Activated T-cell treated with anti-CD3 and anti-CD28 coated beads, Interleukin-2, amount 50 U/mL, for 4 hours (primary cell): Measurements from ENCODE around the gene B3GALNT1. TPM values are rescaled to one million over a fixed set of nuclear protein-coding genes. Genes with fewer than 3 reads are reported as not detected.

Experiments
- ATAC-seq, 2 donors: fragments of 200-7000 bp; cut with Tn5 transposase; one replicate each; pipeline ENCODE4 v1.10.0; 2021
- DNase-seq: peaks from one replicate; pipeline ENCODE4 v3.0.0-alpha.2; 2020
- H3K27me3 Mint-ChIP-seq: one replicate; pipeline ENCODE4 v1.8.0; 2021; ENCODE audit warnings: low read depth, mixed read lengths
- H3K36me3 Mint-ChIP-seq: one replicate; pipeline ENCODE4 v1.8.0; 2022; ENCODE audit warnings: mixed read lengths; ENCODE audit not compliant: insufficient read depth
- H3K4me1 Mint-ChIP-seq: one replicate; pipeline ENCODE4 v1.8.0; 2021; ENCODE audit warnings: low read depth, mixed read lengths
- H3K4me3 Mint-ChIP-seq: one replicate; pipeline ENCODE4 v1.8.0; 2021; ENCODE audit warnings: mild to moderate bottlenecking, moderate library complexity, mixed read lengths
- H3K9me3 Mint-ChIP-seq: one replicate; pipeline ENCODE4 v1.8.0; 2021; ENCODE audit warnings: mixed read lengths
- total RNA-seq, 3 donors: library from RNA; stranded (reverse); gene quantifications; one replicate each; pipeline ENCODE4 v1.2.1, GENCODE V29; 2021

B3GALNT1 gene
- 1 to 10 TPM; 1.3 to 2.4 (median 2.4) TPM for total RNA-seq

GRCh38 chr3:161104561-161105551 lies at the start of gene B3GALNT1:
B3GALNT1 (minus strand) TSS chr3:161105349; CDS start chr3:161086754, 18,595 bp downstream.
- peaks cover 6% of the 10 kb centered on the region for H3K4me1 Mint-ChIP-seq
- peaks cover 25% of the 10 kb centered on the region for H3K27me3 Mint-ChIP-seq
- peak; percentile 65 to 72 for ATAC-seq
- no peaks in the 10 kb centered on the region for H3K9me3 Mint-ChIP-seq
- H3K4me3 Mint-ChIP-seq: peak within 1 kb of the TSS; percentile 62
- DNase-seq: no peak
- H3K36me3 Mint-ChIP-seq: no peaks in the 10 kb centered on the region

GRCh38 chr3:161153480-161153879 lies 48.3 kb upstream of the B3GALNT1 start:
- H3K27me3 Mint-ChIP-seq: no peaks in the 10 kb centered on the region

GRCh38 chr3:161150001-161150525 lies 44.9 kb upstream of the B3GALNT1 start:
- ATAC-seq: no peak
- H3K36me3 Mint-ChIP-seq: no peaks in the 10 kb centered on the region
- no peak overlapping the region for H3K4me3 Mint-ChIP-seq
- H3K9me3 Mint-ChIP-seq: no peaks in the 10 kb centered on the region
- no peak for DNase-seq
- no peaks in the 10 kb centered on the region for H3K4me1 Mint-ChIP-seq
- H3K27me3 Mint-ChIP-seq: no peaks in the 10 kb centered on the region

More at GRCh38 chr3:161153480-161153879, 48.3 kb upstream of the B3GALNT1 start:
- Mint-ChIP-seq H3K36me3 (no peaks in the 10 kb centered on the region), H3K4me1 (no peaks in the 10 kb centered on the region), H3K9me3 (no peaks in the 10 kb centered on the region), H3K4me3 (no peak overlapping the region)
- DNase-seq: no peak
- ATAC-seq: no peak

DNA sequence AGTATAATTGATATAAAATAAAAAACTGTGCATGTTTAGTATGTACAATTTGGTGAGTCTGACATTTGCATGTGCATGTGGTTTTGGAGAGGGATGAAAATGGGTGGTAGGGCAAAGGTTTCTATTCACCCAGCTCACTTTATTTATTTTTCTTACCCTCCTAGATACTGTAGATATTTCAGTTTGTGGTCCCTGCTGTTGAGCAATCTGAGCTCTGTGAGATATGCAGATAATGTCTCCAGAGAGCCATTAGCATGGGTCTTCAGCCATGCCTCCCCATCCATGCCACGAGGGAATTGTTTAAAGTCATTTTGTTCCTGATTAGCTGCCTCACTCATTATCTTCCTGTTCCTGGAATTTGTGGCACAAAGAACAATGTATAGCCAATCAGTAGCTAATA lies 44.4 kb upstream of the B3GALNT1 start:
- Mint-ChIP-seq H3K9me3 (no peaks in the 10 kb centered on the region), H3K4me1 (no peaks in the 10 kb centered on the region), H3K4me3 (no peak overlapping the region), H3K27me3 (no peaks in the 10 kb centered on the region), H3K36me3 (no peaks in the 10 kb centered on the region)
- ATAC-seq: no peak
- no peak for DNase-seq

DNA sequence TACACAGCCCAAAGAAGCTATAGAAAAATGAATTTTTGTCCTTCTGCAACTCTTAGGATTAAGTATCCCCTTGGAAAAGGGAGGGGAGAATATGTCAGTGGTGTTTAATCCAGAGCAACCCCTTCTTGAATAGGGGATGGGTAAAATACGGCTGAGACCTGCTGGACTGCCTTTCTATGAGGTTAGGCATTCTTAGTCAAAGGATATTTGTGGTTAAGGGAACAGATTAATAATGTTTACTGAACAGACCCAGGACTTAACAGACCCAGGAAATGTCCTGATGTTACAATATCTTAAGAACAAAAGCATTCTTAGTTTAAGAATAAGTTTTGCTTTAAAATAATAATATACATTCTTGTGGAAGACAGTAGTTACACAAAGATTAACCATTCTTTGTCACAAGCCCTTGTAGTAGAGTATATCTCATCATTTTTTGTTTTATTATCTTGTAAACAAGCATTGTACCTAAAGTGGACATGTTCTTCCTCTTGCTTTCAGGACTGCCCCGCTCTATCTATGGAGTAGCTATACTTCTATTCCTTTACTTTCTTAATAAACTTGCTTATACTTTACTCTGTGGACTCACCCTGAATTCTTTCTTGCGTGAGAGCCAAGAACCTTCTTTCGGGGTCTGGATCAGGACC lies 43.8 kb upstream of the B3GALNT1 start:
- ATAC-seq (no peak), DNase-seq (no peak)
- Mint-ChIP-seq H3K36me3 (no peaks in the 10 kb centered on the region), H3K27me3 (no peaks in the 10 kb centered on the region), H3K9me3 (no peaks in the 10 kb centered on the region), H3K4me3 (no peak overlapping the region), H3K4me1 (no peaks in the 10 kb centered on the region)

GRCh38 chr3:161142486-161142885 lies 37.3 kb upstream of the B3GALNT1 start:
- Mint-ChIP-seq H3K4me3 (no peak overlapping the region), H3K27me3 (peaks cover 4% of the 10 kb centered on the region), H3K36me3 (no peaks in the 10 kb centered on the region), H3K9me3 (peaks cover 3% of the 10 kb centered on the region), H3K4me1 (no peaks in the 10 kb centered on the region)
- DNase-seq (no peak), ATAC-seq (no peak)

- Mint-ChIP-seq H3K4me1 (no peaks in the 10 kb centered on the region), H3K4me3 (no peak overlapping the region), H3K9me3 (peaks cover 3% of the 10 kb centered on the region), H3K36me3 (no peaks in the 10 kb centered on the region), H3K27me3 (peaks cover 4% of the 10 kb centered on the region)
- ATAC-seq (no peak), DNase-seq (no peak)
Measured at GRCh38 chr3:161139686-161140085, 34.5 kb upstream of the B3GALNT1 start.

- no peak for ATAC-seq
- Mint-ChIP-seq H3K36me3 (no peaks in the 10 kb centered on the region), H3K27me3 (peaks cover 4% of the 10 kb centered on the region), H3K4me3 (no peak overlapping the region), H3K4me1 (no peaks in the 10 kb centered on the region), H3K9me3 (peaks cover 3% of the 10 kb centered on the region)
- DNase-seq: no peak
Measured at GRCh38 chr3:161137260-161137659, 32.1 kb upstream of the B3GALNT1 start.

DNA sequence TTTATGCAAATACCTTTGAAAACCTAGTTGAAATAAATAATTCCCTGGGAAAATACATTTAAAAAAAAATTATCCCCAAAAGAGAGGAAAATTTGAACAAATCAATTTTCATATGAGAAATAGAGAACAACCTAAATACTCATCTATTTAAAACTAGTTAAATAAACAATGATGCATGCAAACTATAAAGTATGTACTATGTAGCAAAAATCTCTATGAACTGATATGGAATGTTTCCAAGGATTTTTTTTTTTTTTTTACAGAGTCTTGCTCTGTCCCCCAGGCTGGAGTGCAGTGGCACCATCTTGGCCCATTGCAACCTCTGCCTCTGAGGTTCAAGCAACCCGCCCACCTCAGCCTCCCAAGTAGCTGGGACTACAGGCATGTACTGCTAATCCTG lies 27.2 kb upstream of the B3GALNT1 start:
- H3K27me3 Mint-ChIP-seq: no peaks in the 10 kb centered on the region
- no peaks in the 10 kb centered on the region for H3K36me3 Mint-ChIP-seq
- H3K4me3 Mint-ChIP-seq: no peak overlapping the region
- no peak for DNase-seq
- no peaks in the 10 kb centered on the region for H3K9me3 Mint-ChIP-seq
- no peak for ATAC-seq
- no peaks in the 10 kb centered on the region for H3K4me1 Mint-ChIP-seq

DNA sequence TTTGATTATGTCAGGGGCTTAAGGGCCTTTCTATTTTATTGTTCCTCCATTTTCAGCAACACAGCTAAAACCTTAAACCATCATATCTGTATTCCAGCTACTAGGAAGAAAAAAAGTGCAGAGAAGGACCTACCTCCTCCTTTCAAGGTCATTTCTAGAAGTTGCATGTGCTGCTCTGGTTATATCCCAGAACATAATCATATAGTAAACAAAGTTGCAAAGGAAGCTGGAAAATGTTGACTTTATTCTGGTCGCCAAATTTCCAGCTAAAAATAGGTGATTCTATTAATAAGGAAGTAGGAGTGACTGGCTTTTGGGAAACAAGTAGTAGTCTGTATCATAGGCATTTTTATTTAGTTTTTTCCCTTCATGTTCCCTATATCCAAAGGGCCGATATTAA lies 21.3 kb upstream of the B3GALNT1 start:
- Mint-ChIP-seq H3K9me3 (peaks cover 10% of the 10 kb centered on the region), H3K36me3 (no peaks in the 10 kb centered on the region), H3K4me1 (no peaks in the 10 kb centered on the region), H3K4me3 (no peak overlapping the region), H3K27me3 (no peaks in the 10 kb centered on the region)
- no peak for DNase-seq
- ATAC-seq: no peak

GRCh38 chr3:161117646-161118045 lies 12.5 kb upstream of the B3GALNT1 start:
- H3K36me3 Mint-ChIP-seq: peaks cover 2% of the 10 kb centered on the region
- H3K27me3 Mint-ChIP-seq: peaks cover 5% of the 10 kb centered on the region
- ATAC-seq (no peak), DNase-seq (no peak)
- no peak overlapping the region for H3K4me3 Mint-ChIP-seq
- H3K4me1 Mint-ChIP-seq: no peaks in the 10 kb centered on the region
- peaks cover 28% of the 10 kb centered on the region for H3K9me3 Mint-ChIP-seq

DNA sequence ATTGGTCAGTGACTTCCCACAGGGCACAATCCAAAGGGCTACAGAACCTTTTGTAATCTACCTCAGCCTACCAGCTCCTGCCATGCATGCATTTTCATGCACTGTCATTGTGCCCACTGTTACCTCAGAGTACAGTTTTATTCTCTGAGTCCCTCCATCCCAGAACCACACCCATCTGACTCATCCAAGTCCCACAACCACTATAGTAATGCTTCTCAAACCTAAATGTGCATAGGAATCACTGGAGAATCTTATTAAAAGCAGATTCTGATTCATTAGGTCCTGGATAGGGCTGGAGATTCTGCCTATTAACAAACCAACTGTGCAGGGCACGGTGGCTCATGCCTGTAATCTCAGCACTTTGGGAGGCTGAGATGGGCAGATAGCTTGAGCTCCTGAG lies 3.7 kb upstream of the B3GALNT1 start:
- ATAC-seq (no peak), DNase-seq (no peak)
- Mint-ChIP-seq H3K4me3 (no peak overlapping the region), H3K4me1 (peaks cover 6% of the 10 kb centered on the region), H3K36me3 (no peaks in the 10 kb centered on the region), H3K27me3 (peaks cover 23% of the 10 kb centered on the region), H3K9me3 (no peaks in the 10 kb centered on the region)

DNA sequence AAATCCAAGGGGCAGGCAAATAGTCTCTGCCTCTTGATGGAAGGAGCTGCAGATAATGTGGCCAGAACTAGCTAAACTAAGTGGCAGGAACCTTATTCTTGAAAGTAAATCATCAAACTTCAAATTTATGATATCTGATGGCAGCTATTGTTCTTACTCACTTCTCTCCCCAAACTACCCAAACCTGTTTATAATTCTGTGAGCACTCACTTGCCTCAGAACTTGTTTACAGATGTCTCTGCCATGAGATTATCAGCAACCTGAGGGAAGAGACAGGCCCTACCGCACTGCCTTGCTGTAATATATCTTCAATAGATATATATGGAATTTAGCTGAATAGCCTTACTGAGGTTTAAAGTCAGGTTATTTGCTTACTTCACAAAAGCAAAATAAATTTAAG lies 2.2 kb upstream of the B3GALNT1 start:
- DNase-seq (no peak), ATAC-seq (no peak)
- Mint-ChIP-seq H3K4me3 (no peak overlapping the region), H3K9me3 (no peaks in the 10 kb centered on the region), H3K27me3 (peaks cover 27% of the 10 kb centered on the region), H3K36me3 (no peaks in the 10 kb centered on the region), H3K4me1 (peaks cover 6% of the 10 kb centered on the region)

GRCh38 chr3:161103776-161104385 lies 1.3 kb downstream of the B3GALNT1 start:
- ATAC-seq (no peak), DNase-seq (no peak)
- no peak overlapping the region for H3K4me3 Mint-ChIP-seq
- peaks cover 25% of the 10 kb centered on the region for H3K27me3 Mint-ChIP-seq
- H3K4me1 Mint-ChIP-seq: peaks cover 6% of the 10 kb centered on the region
- H3K36me3 Mint-ChIP-seq: no peaks in the 10 kb centered on the region
- H3K9me3 Mint-ChIP-seq: no peaks in the 10 kb centered on the region
